SK-N-SH (cell line): ENCODE data around the gene TAC4. TPM values are rescaled to one million over a fixed set of nuclear protein-coding genes. Genes with fewer than 3 reads are reported as not detected.

Source experiments
- CTCF ChIA-PET: fragments of 300-600, 350-600 bp; formaldehyde crosslinking; extraction: SDS; loops from one replicate; lab custom pipeline; 2021; lab: Yijun Ruan, JAX
- POLR2A ChIA-PET: fragments of 350-600 bp; sonication (Branson Sonifier 250); formaldehyde crosslinking; extraction: SDS; loops from one replicate; lab custom pipeline; 2020; ENCODE audit warnings: antibody characterized with exemption, inconsistent platforms; lab: Yijun Ruan, JAX
- DNase-seq: peaks from one replicate; pipeline ENCODE4 v3.0.0; 2012
- H2AFZ ChIP-seq: fragments of 200-600 bp; sonication (generic); 2 replicates; pipeline ENCODE4 v1.8.1; 2016; ENCODE audit warnings: antibody characterized with exemption, mild to moderate bottlenecking, low read depth
- H3F3A ChIP-seq: fragments of 200-600 bp; sonication (generic); replicated peaks from 2 replicates; pipeline ENCODE3; 2016; ENCODE audit warnings: antibody characterized with exemption, mild to moderate bottlenecking; ENCODE audit not compliant: insufficient read depth
- H3K27ac ChIP-seq, 2 experiments: fragments of 200-500 bp in 1 of 2; fragments of 200-600 bp in 1 of 2; sonication (Bioruptor generic) in 1 of 2; sonication (generic), shearing (Covaris generic) in 1 of 2; 2 replicates each; pipeline versions ENCODE4 v1.5.1 to v1.6.1; 2014 to 2016; ENCODE audit warnings: low read depth in 2 of 2, inconsistent platforms in 1 of 2, low read length in 1 of 2, mild to moderate bottlenecking in 1 of 2, mixed read lengths in 1 of 2
- H3K27me3 ChIP-seq: fragments of 200-600 bp; sonication (generic), shearing (Covaris generic); 2 replicates; pipeline ENCODE4 v1.6.1; 2016; ENCODE audit warnings: mixed run types; ENCODE audit not compliant: insufficient read depth
- H3K36me3 ChIP-seq, 2 experiments: fragments of 200-500 bp in 1 of 2; fragments of 200-600 bp in 1 of 2; sonication (Bioruptor generic) in 1 of 2; sonication (generic) in 1 of 2; replicated peaks in 1 of 2; 2 replicates each; pipeline versions ENCODE3 to v1.5.1; 2014 to 2016; ENCODE audit warnings: low read length in 1 of 2, mild to moderate bottlenecking in 1 of 2; ENCODE audit not compliant: insufficient read depth in 2 of 2, control insufficient read depth in 1 of 2
- H3K4me1 ChIP-seq, 2 experiments: fragments of 200-500 bp in 1 of 2; fragments of 200-600 bp in 1 of 2; sonication (Bioruptor generic) in 1 of 2; sonication (generic), shearing (Covaris generic) in 1 of 2; 2 replicates each; pipeline versions ENCODE4 v1.5.1 to v1.6.1; 2014 to 2016; ENCODE audit warnings: low read depth in 1 of 2, low read length in 1 of 2, mixed run types in 1 of 2; ENCODE audit not compliant: insufficient read depth in 2 of 2, control insufficient read depth in 1 of 2
- H3K4me2 ChIP-seq: fragments of 200-600 bp; sonication (generic), shearing (Covaris generic); 2 replicates; pipeline ENCODE4 v1.6.1; 2017; ENCODE audit warnings: mixed run types
- H3K4me3 ChIP-seq, 2 experiments: fragments of 200-500 bp in 1 of 2; fragments of 200-600 bp in 1 of 2; sonication (Bioruptor generic) in 1 of 2; sonication (generic), shearing (Covaris generic) in 1 of 2; 2 replicates each; pipeline versions ENCODE4 v1.5.1 to v1.8.1; 2014 to 2016; ENCODE audit warnings: low read depth in 2 of 2, inconsistent platforms in 1 of 2, low read length in 1 of 2, mild to moderate bottlenecking in 1 of 2, mixed read lengths in 1 of 2, moderate library complexity in 1 of 2
- H3K79me2 ChIP-seq: fragments of 200-600 bp; sonication (generic); 2 replicates; pipeline ENCODE4 v1.8.1; 2017; ENCODE audit warnings: mild to moderate bottlenecking; ENCODE audit not compliant: insufficient read depth
- H3K9ac ChIP-seq: fragments of 200-600 bp; sonication (generic); 2 replicates; pipeline ENCODE4 v1.6.1; 2017; ENCODE audit warnings: mixed run types
- H3K9me2 ChIP-seq: fragments of 200-600 bp; sonication (generic); 2 replicates; pipeline ENCODE4 v1.6.1; 2017; ENCODE audit warnings: mixed run types
- H3K9me3 ChIP-seq: fragments of 200-600 bp; sonication (generic); 2 replicates; pipeline ENCODE4 v1.6.1; 2017; ENCODE audit warnings: mixed run types, mild to moderate bottlenecking, moderate library complexity
- H4K20me1 ChIP-seq: fragments of 200-600 bp; sonication (generic); 2 replicates; pipeline ENCODE4 v1.6.1; 2017; ENCODE audit warnings: mild to moderate bottlenecking, mixed run types; ENCODE audit not compliant: insufficient read depth
- ELF1 ChIP-seq: IDR thresholded peaks from 2 replicates; pipeline ENCODE4 v1.4.0; 2012
- EZH2phosphoT487 ChIP-seq: fragments of 200-600 bp; sonication (generic); IDR thresholded peaks from 2 replicates; pipeline ENCODE4 v1.6.1; 2017; ENCODE audit warnings: low read depth, mixed run types, mild to moderate bottlenecking, antibody characterized with exemption, moderate library complexity, borderline replicate concordance
- FOXJ3 ChIP-seq: sonication (generic); formaldehyde crosslinking; IDR thresholded peaks from 2 replicates; pipeline ENCODE4 v1.5.1; 2020; ENCODE audit warnings: mild to moderate bottlenecking, missing genetic modification reagents
- MXI1 ChIP-seq: IDR thresholded peaks from 2 replicates; pipeline ENCODE4 v1.6.1; 2012; ENCODE audit warnings: mild to moderate bottlenecking, low read depth, low read length, improper control_type of control experiment
- NFIC ChIP-seq: IDR thresholded peaks from 2 replicates; pipeline ENCODE4 v1.4.0; 2012; ENCODE audit warnings: borderline replicate concordance
- RAD21 ChIP-seq: IDR thresholded peaks from 2 replicates; pipeline ENCODE4 v1.6.1; 2012; ENCODE audit warnings: mild to moderate bottlenecking, low read length
- RCOR1 ChIP-seq: fragments of 150-350 bp; IDR thresholded peaks from 2 replicates; pipeline ENCODE4 v1.6.1; 2017; ENCODE audit warnings: antibody characterized with exemption, low read length
- RXRA ChIP-seq: IDR thresholded peaks from 2 replicates; pipeline ENCODE4 v1.4.0; 2012; ENCODE audit warnings: low read depth, mild to moderate bottlenecking, borderline replicate concordance
- SIN3A ChIP-seq: IDR thresholded peaks from 2 replicates; pipeline ENCODE4 v1.6.1; 2012; ENCODE audit warnings: low read depth, mild to moderate bottlenecking, low read length, moderate library complexity, borderline replicate concordance
- SMC3 ChIP-seq: IDR thresholded peaks from 2 replicates; pipeline ENCODE4 v1.6.1; 2012; ENCODE audit warnings: low read depth, low read length, improper control_type of control experiment
- TAF1 ChIP-seq: IDR thresholded peaks from 2 replicates; pipeline ENCODE4 v1.6.1; 2012; ENCODE audit warnings: low read depth, mild to moderate bottlenecking, low read length, moderate library complexity, borderline replicate concordance
- TCF12 ChIP-seq: IDR thresholded peaks from 2 replicates; pipeline ENCODE4 v1.4.0; 2012
- USF2 ChIP-seq: fragments of 150-350 bp; IDR thresholded peaks from 2 replicates; pipeline ENCODE4 v1.6.1; 2017; ENCODE audit warnings: antibody characterized with exemption, low read length, low read depth, borderline replicate concordance
- WGBS: methylation state at CpG from one replicate; pipeline ENCODE4 v1.1.6; 2017; ENCODE audit warnings: low lambda C conversion rate; 5-methylcytosine and 5-hydroxymethylcytosine counted together
- polyA plus RNA-seq, 3 experiments: library from polyadenylated mRNA; depleted of rRNA; stranded (reverse); fragments of >200 nt; gene quantifications; 2 replicates each; pipeline ENCODE4 v1.2.3, GENCODE V29; 2012
- TF ChIP-seq, protein P1 (sequence below): IDR thresholded peaks from 2 replicates; pipeline ENCODE4 v1.6.1; 2012; ENCODE audit warnings: mild to moderate bottlenecking, low read depth, low read length, moderate library complexity
- TF ChIP-seq, protein P2 (sequence below): IDR thresholded peaks from 2 replicates; pipeline ENCODE4 v1.4.0; 2012; ENCODE audit warnings: low read depth

TAC4 gene
- polyA plus RNA-seq, 1 of the 3 experiments (the other 2 are of a cell fraction) = not detected

- TF ChIP-seq TAF1 = no peak
- TF ChIP-seq RAD21 = no peak
Measured at GRCh38 chr17:49850218-49850610, 2.3 kb upstream of the TAC4 start (continued).

- no peaks in the 10 kb centered on the region for H3K79me2 ChIP-seq
- TF ChIP-seq ELF1 = no peak
- no peak for TF ChIP-seq TAF1
- no peak for TF ChIP-seq NFIC
- TF ChIP-seq SIN3A = no peak
- TF ChIP-seq, protein P1, sequence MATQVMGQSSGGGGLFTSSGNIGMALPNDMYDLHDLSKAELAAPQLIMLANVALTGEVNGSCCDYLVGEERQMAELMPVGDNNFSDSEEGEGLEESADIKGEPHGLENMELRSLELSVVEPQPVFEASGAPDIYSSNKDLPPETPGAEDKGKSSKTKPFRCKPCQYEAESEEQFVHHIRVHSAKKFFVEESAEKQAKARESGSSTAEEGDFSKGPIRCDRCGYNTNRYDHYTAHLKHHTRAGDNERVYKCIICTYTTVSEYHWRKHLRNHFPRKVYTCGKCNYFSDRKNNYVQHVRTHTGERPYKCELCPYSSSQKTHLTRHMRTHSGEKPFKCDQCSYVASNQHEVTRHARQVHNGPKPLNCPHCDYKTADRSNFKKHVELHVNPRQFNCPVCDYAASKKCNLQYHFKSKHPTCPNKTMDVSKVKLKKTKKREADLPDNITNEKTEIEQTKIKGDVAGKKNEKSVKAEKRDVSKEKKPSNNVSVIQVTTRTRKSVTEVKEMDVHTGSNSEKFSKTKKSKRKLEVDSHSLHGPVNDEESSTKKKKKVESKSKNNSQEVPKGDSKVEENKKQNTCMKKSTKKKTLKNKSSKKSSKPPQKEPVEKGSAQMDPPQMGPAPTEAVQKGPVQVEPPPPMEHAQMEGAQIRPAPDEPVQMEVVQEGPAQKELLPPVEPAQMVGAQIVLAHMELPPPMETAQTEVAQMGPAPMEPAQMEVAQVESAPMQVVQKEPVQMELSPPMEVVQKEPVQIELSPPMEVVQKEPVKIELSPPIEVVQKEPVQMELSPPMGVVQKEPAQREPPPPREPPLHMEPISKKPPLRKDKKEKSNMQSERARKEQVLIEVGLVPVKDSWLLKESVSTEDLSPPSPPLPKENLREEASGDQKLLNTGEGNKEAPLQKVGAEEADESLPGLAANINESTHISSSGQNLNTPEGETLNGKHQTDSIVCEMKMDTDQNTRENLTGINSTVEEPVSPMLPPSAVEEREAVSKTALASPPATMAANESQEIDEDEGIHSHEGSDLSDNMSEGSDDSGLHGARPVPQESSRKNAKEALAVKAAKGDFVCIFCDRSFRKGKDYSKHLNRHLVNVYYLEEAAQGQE = no peak
- no peak for TF ChIP-seq MXI1
- TF ChIP-seq RXRA = no peak
- no peak for TF ChIP-seq TCF12
- TF ChIP-seq RCOR1 = no peak
- H3K36me3 ChIP-seq = no peaks in the 10 kb centered on the region
- H3K4me2 ChIP-seq = no peak overlapping the region
- no peak overlapping the region for H3K9ac ChIP-seq
- no peak overlapping the region for H3K4me3 ChIP-seq
- H3K27ac ChIP-seq = no peak overlapping the region
- POLR2A ChIA-PET = interaction anchor here (0.6 kb wide), 1 partner anchor 13 kb away, joined by 3 read pairs; no protein-coding TSS in a partner anchor
- no peaks in the 10 kb centered on the region for H4K20me1 ChIP-seq
- H2AFZ ChIP-seq = no peak overlapping the region
- H3K27me3 ChIP-seq = no peaks in the 10 kb centered on the region; the same call in 1 of the 2 replicates
- no peaks in the 10 kb centered on the region for H3K9me2 ChIP-seq
- no peaks in the 10 kb centered on the region for H3K9me3 ChIP-seq
- H3K4me1 ChIP-seq = peaks cover 4 to 19% of the 10 kb centered on the region in 2 experiments; a peak in 1 of 4 replicates
- 82% methylated on average over 5 of the region's 5 CpGs for WGBS
- CTCF ChIA-PET = interaction anchor here (1.2 to 40.4 kb wide), 8 partner anchors 12 to 292 kb away, joined by 3 to 1665 read pairs (median 10); partner anchors contain the start of gene DLX3
- DNase-seq = no peak
- peaks cover 5% of the 10 kb centered on the region for H3F3A ChIP-seq
Measured at GRCh38 chr17:49848739-49849138, 870 bp upstream of the TAC4 start.

GRCh38 chr17:49846938-49847712 is 744 bp downstream of the TAC4 start:
- Histone ChIP-seq H3K27ac (no peak overlapping the region), H3F3A (peaks cover 10% of the 10 kb centered on the region), H3K4me2 (no peak overlapping the region), H3K79me2 (no peaks in the 10 kb centered on the region), H3K9ac (no peak overlapping the region), H3K9me3 (no peaks in the 10 kb centered on the region), H3K4me3 (no peak overlapping the region), H3K27me3 (no peaks in the 10 kb centered on the region), H3K9me2 (no peaks in the 10 kb centered on the region), H3K36me3 (no peaks in the 10 kb centered on the region), H3K4me1 (peaks cover 4 to 16% of the 10 kb centered on the region in 2 experiments; a peak in 1 of 4 replicates), H2AFZ (no peak overlapping the region), H4K20me1 (no peaks in the 10 kb centered on the region)
- 76% methylated on average over 9 of the region's 9 CpGs for WGBS
- POLR2A ChIA-PET = no interaction called here
- CTCF ChIA-PET = interaction anchor here (1.0 to 40.4 kb wide), 5 partner anchors 14 to 290 kb away, joined by 3 to 1665 read pairs (median 6); partner anchors contain the start of genes DLX3 and SLC35B1
- no peak for DNase-seq
- TF ChIP-seq FOXJ3 (CRISPR knock-in tag) (no peak), SMC3 (no peak), USF2 (no peak), TCF12 (no peak), EZH2phosphoT487 (no peak), SIN3A (no peak)
- TF ChIP-seq, protein P2, sequence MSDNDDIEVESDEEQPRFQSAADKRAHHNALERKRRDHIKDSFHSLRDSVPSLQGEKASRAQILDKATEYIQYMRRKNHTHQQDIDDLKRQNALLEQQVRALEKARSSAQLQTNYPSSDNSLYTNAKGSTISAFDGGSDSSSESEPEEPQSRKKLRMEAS = no peak
- TF ChIP-seq, protein P1 = no peak
